CD14-positive monocyte (primary cell): ENCODE measurements around the gene BTC. TPM values are rescaled to one million over a fixed set of nuclear protein-coding genes. Genes with fewer than 3 reads are reported as not detected.

Source experiments
- DNase-seq, 3 donors: peaks; one replicate each; pipeline ENCODE4 v3.0.0-alpha.2; 2011 to 2022
- H2AFZ ChIP-seq: 2 replicates; pipeline ENCODE4 v1.6.0; 2012; ENCODE audit warnings: mild to moderate bottlenecking, low read depth, low read length, inconsistent platforms; ENCODE audit not compliant: insufficient read depth, poor library complexity, severe bottlenecking
- H3K27ac ChIP-seq, 2 donors: 1 replicate in 1 of 2; 2 replicates in 1 of 2; pipeline ENCODE4 v1.5.1; 2012 to 2013; ENCODE audit warnings: low read length in 2 of 2, control low read depth in 1 of 2, inconsistent platforms in 1 of 2, low read depth in 1 of 2, mild to moderate bottlenecking in 1 of 2
- H3K27me3 ChIP-seq, 2 donors: one replicate each; pipeline versions ENCODE4 v1.6.0 to v1.6.1; 2011 to 2013; ENCODE audit warnings: low read length in 2 of 2; ENCODE audit not compliant: control insufficient read depth in 2 of 2, insufficient read depth in 2 of 2
- H3K36me3 ChIP-seq, 2 donors: replicated peaks in 1 of 2; 1 replicate in 1 of 2; 2 replicates in 1 of 2; pipeline versions ENCODE4 v1.5.1 to v1.6.1; 2012 to 2013; ENCODE audit warnings: low read length in 2 of 2, control low read depth in 1 of 2, inconsistent platforms in 1 of 2, mild to moderate bottlenecking in 1 of 2; ENCODE audit not compliant: insufficient read depth in 2 of 2, control insufficient read depth in 1 of 2
- H3K4me1 ChIP-seq, 2 donors: 1 replicate in 1 of 2; 2 replicates in 1 of 2; pipeline versions ENCODE4 v1.5.1 to v1.6.1; 2012 to 2013; ENCODE audit warnings: low read length in 2 of 2, control low read depth in 1 of 2, inconsistent platforms in 1 of 2, mild to moderate bottlenecking in 1 of 2, moderate library complexity in 1 of 2; ENCODE audit not compliant: insufficient read depth in 2 of 2, control insufficient read depth in 1 of 2
- H3K4me2 ChIP-seq: replicated peaks from 2 replicates; pipeline ENCODE3; 2012; ENCODE audit warnings: low read length, moderate library complexity, mild to moderate bottlenecking; ENCODE audit not compliant: poor library complexity, severe bottlenecking; ENCODE audit errors: extremely low read depth
- H3K4me3 ChIP-seq, 3 experiments: fragments of 200-600 bp in 1 of 3; sonication (generic) in 1 of 3; replicated peaks in 1 of 3; 1 replicate in 2 of 3; 2 replicates in 1 of 3; pipeline ENCODE4 v1.5.1; 2011 to 2013; ENCODE audit warnings: low read length in 3 of 3, mild to moderate bottlenecking in 3 of 3, control low read depth in 2 of 3, low read depth in 2 of 3, inconsistent platforms in 1 of 3, moderate library complexity in 1 of 3
- H3K79me2 ChIP-seq: 2 replicates; pipeline ENCODE4 v1.6.0; 2012; ENCODE audit warnings: mild to moderate bottlenecking, control low read depth, inconsistent platforms, low read length, moderate library complexity; ENCODE audit not compliant: insufficient read depth
- H3K9ac ChIP-seq: 2 replicates; pipeline ENCODE4 v1.6.0; 2017; ENCODE audit warnings: low read length, mild to moderate bottlenecking; ENCODE audit not compliant: insufficient read depth, poor library complexity, severe bottlenecking
- H3K9me3 ChIP-seq, 2 donors: replicated peaks in 1 of 2; 1 replicate in 1 of 2; 2 replicates in 1 of 2; pipeline versions ENCODE4 v1.5.1 to v1.6.1; 2012 to 2013; ENCODE audit warnings: low read length in 2 of 2, control low read depth in 1 of 2; ENCODE audit not compliant: control insufficient read depth in 1 of 2, insufficient read depth in 1 of 2
- H4K20me1 ChIP-seq: 2 replicates; pipeline ENCODE4 v1.6.0; 2012; ENCODE audit warnings: mild to moderate bottlenecking, low read length, control low read depth, moderate library complexity; ENCODE audit not compliant: insufficient read depth
- H3K27ac Mint-ChIP-seq, 7 donors: one replicate each; pipeline ENCODE4 v1.8.0; 2020; ENCODE audit warnings: mild to moderate bottlenecking in 7 of 7, mixed read lengths in 7 of 7, moderate library complexity in 6 of 7, inconsistent platforms in 2 of 7
- H3K27me3 Mint-ChIP-seq, 3 donors: one replicate each; pipeline ENCODE4 v1.8.0; 2021 to 2022; ENCODE audit warnings: low read depth in 3 of 3, mild to moderate bottlenecking in 3 of 3, mixed read lengths in 3 of 3, moderate library complexity in 3 of 3, inconsistent platforms in 1 of 3
- H3K36me3 Mint-ChIP-seq, 2 donors: one replicate each; pipeline ENCODE4 v1.8.0; 2020; ENCODE audit warnings: mixed read lengths in 2 of 2, inconsistent platforms in 1 of 2, mild to moderate bottlenecking in 1 of 2
- H3K4me1 Mint-ChIP-seq: one replicate; pipeline ENCODE4 v1.8.0; 2020; ENCODE audit warnings: mild to moderate bottlenecking, mixed read lengths
- H3K4me3 Mint-ChIP-seq, 2 donors: one replicate each; pipeline ENCODE4 v1.8.0; 2020; ENCODE audit warnings: mild to moderate bottlenecking in 2 of 2, mixed read lengths in 2 of 2, moderate library complexity in 1 of 2
- H3K9me3 Mint-ChIP-seq, 7 donors: one replicate each; pipeline ENCODE4 v1.8.0; 2020 to 2022; ENCODE audit warnings: mixed read lengths in 7 of 7, mild to moderate bottlenecking in 6 of 7, moderate library complexity in 6 of 7, inconsistent platforms in 2 of 7
- CTCF ChIP-seq: fragments of 200-600 bp; IDR thresholded peaks from one replicate; pipeline ENCODE4 v1.8.0; 2022; ENCODE audit warnings: antibody characterized with exemption, mild to moderate bottlenecking
- whole genome bisulfite sequencing: methylation state at CpG from one replicate; pipeline ENCODE4 v1.1.5; 2013; ENCODE audit warnings: missing lambda C conversion rate; ENCODE audit not compliant: insufficient coverage; 5-methylcytosine and 5-hydroxymethylcytosine counted together
- intact Hi-C, 2 donors: fragments of 100-400 bp; cut with micrococcal nuclease; formaldehyde crosslinking; loops; one replicate each; pipeline versions ENCODE4 v1.15.0 to v1.15.1; 2023
- polyA minus RNA-seq: library from RNA; depleted of rRNA, polyadenylated mRNA; stranded (reverse); fragments of >200 nt; gene quantifications from 2 replicates; pipeline ENCODE4 v1.2.3, GENCODE V29; 2012
- polyA plus RNA-seq, 3 donors: library from polyadenylated mRNA; depleted of rRNA in 1 of 3; unstranded in 2 of 3; stranded (reverse) in 1 of 3; fragments of 300-500 nt in 2 of 3; fragments of >200 nt in 1 of 3; fragmentation: Illumina TruSeq in 2 of 3; gene quantifications; 1 replicate in 2 of 3; 2 replicates in 1 of 3; pipeline ENCODE4 v1.2.3, GENCODE V29; 2012 to 2021
- total RNA-seq, 12 experiments: library from RNA in 1 of 12; stranded (reverse) in 1 of 12; fragments of 120-200 nt in 1 of 12; gene quantifications; one replicate each; pipeline ENCODE4 v1.2.4 and lab custom pipeline; 2013 to 2026; ENCODE audit warnings: mixed read lengths in 6 of 12, inconsistent platforms in 1 of 12

The BTC gene
- total RNA-seq (2013): not detected
- polyA plus RNA-seq: not detected
- not detected in 2 replicates for polyA minus RNA-seq
- total RNA-seq (lab: John Stamatoyannopoulos, UW): 0 to 0.75 (median 0.03) reads per million in 11 experiments

- Histone ChIP-seq H2AFZ (no peak within 1 kb of the TSS), H3K36me3 (no peaks in the 10 kb centered on the region), H3K27ac (no peak within 1 kb of the TSS), H3K4me2 (peak within 1 kb of the TSS; percentile 45), H3K9ac (peak within 1 kb of the TSS; percentile 30), H3K4me3 (peak within 1 kb of the TSS in 1 of 3 experiments; percentile 51), H3K9me3 (peaks cover 0 to 6% of the 10 kb centered on the region in 2 donors), H4K20me1 (no peaks in the 10 kb centered on the region), H3K27me3 (peaks cover 35 to 43% of the 10 kb centered on the region in 2 donors), H3K79me2 (no peaks in the 10 kb centered on the region), H3K4me1 (peaks cover 8 to 11% of the 10 kb centered on the region in 2 donors)
- H3K4me3 Mint-ChIP-seq: peak within 1 kb of the TSS; percentile 59 to 87
- peaks cover 39 to 50% (median 49%) of the 10 kb centered on the region in 3 donors for H3K27me3 Mint-ChIP-seq
- no peak for TF ChIP-seq CTCF
- H3K27ac Mint-ChIP-seq: no peak within 1 kb of the TSS
- DNase-seq: no peak
- 2% methylated on average over 10 of the region's 24 CpGs for WGBS
- peaks cover 0 to 11% (median 5%) of the 10 kb centered on the region in 7 donors for H3K9me3 Mint-ChIP-seq
- H3K4me1 Mint-ChIP-seq: peaks cover 11% of the 10 kb centered on the region
- H3K36me3 Mint-ChIP-seq: peaks cover 0 to 3% of the 10 kb centered on the region in 2 donors
- intact Hi-C loops: no loop called here
Measured at GRCh38 chr4:74794382-74795010, at the start of gene BTC. Gene BTC (minus strand): TSS chr4:74794523. CDS start chr4:74794325, 198 bp downstream.

GRCh38 chr4:74840936-74841509, 46.7 kb upstream of the BTC start:
- DNase-seq: no peak
- Mint-ChIP-seq H3K4me1 (no peaks in the 10 kb centered on the region), H3K27me3 (peaks cover 0 to 4% (median 3%) of the 10 kb centered on the region in 3 donors), H3K36me3 (no peaks in the 10 kb centered on the region), H3K27ac (no peak overlapping the region), H3K9me3 (peaks cover 0 to 5% (median 2%) of the 10 kb centered on the region in 7 donors), H3K4me3 (no peak overlapping the region)
- TF ChIP-seq CTCF: no peak
- 94% methylated on average over 7 of the region's 7 CpGs for WGBS
- H3K4me1 ChIP-seq: no peaks in the 10 kb centered on the region
- no peak overlapping the region for H2AFZ ChIP-seq
- no peak overlapping the region for H3K27ac ChIP-seq
- no peaks in the 10 kb centered on the region for H3K79me2 ChIP-seq
- H4K20me1 ChIP-seq: no peaks in the 10 kb centered on the region
- H3K9me3 ChIP-seq: no peaks in the 10 kb centered on the region
- no peak overlapping the region for H3K4me3 ChIP-seq
- no peaks in the 10 kb centered on the region for H3K36me3 ChIP-seq
- intact Hi-C loops: no loop called here
- no peaks in the 10 kb centered on the region for H3K27me3 ChIP-seq
- no peak overlapping the region for H3K4me2 ChIP-seq
- no peak overlapping the region for H3K9ac ChIP-seq
